Measurements from ENCODE around the gene SLCO4A1.

The SLCO4A1 gene

GRCh38 chr20:62608218-62608565 is 34.1 kb upstream of the SLCO4A1 start:
- H3K9me3 ChIP-seq (ENCODE audit: control insufficient read depth, low read depth, low read length), result no peaks in the 10 kb centered on the region
- no peaks in the 10 kb centered on the region for H3K27me3 ChIP-seq (ENCODE audit: control insufficient read depth, insufficient read depth, low read length)
- H3K4me1 ChIP-seq (ENCODE audit: control insufficient read depth, low read depth, low read length), result peaks cover 10% of the 10 kb centered on the region
- no peak overlapping the region for H3K27ac ChIP-seq (ENCODE audit: low read length)
- no peak overlapping the region for H3K9ac ChIP-seq (ENCODE audit: low read length)
- H3K4me3 ChIP-seq (ENCODE audit: low read length), result no peak overlapping the region
- H3K36me3 ChIP-seq (ENCODE audit: control insufficient read depth, low read depth, low read length), result no peaks in the 10 kb centered on the region

- Histone ChIP-seq H3K9me3 (ENCODE audit: control insufficient read depth, low read depth, low read length) (no peaks in the 10 kb centered on the region), H3K27ac (ENCODE audit: low read length) (no peak overlapping the region), H3K4me3 (ENCODE audit: low read length) (no peak overlapping the region), H3K9ac (ENCODE audit: low read length) (no peak overlapping the region), H3K27me3 (ENCODE audit: control insufficient read depth, insufficient read depth, low read length) (no peaks in the 10 kb centered on the region), H3K36me3 (ENCODE audit: control insufficient read depth, low read depth, low read length) (no peaks in the 10 kb centered on the region), H3K4me1 (ENCODE audit: control insufficient read depth, low read depth, low read length) (peaks cover 10% of the 10 kb centered on the region)
These were observed 33.0 kb upstream of the SLCO4A1 start for GRCh38 chr20:62609279-62609720.

GRCh38 chr20:62609811-62610757 is 32.2 kb upstream of the SLCO4A1 start:
- no peak overlapping the region for H3K9ac ChIP-seq (ENCODE audit: low read length)
- no peaks in the 10 kb centered on the region for H3K9me3 ChIP-seq (ENCODE audit: control insufficient read depth, low read depth, low read length)
- no peak overlapping the region for H3K4me3 ChIP-seq (ENCODE audit: low read length)
- H3K36me3 ChIP-seq (ENCODE audit: control insufficient read depth, low read depth, low read length), result no peaks in the 10 kb centered on the region
- no peak overlapping the region for H3K27ac ChIP-seq (ENCODE audit: low read length)
- peaks cover 10% of the 10 kb centered on the region for H3K4me1 ChIP-seq (ENCODE audit: control insufficient read depth, low read depth, low read length)
- no peaks in the 10 kb centered on the region for H3K27me3 ChIP-seq (ENCODE audit: control insufficient read depth, insufficient read depth, low read length)

GRCh38 chr20:62611012-62611411 is 31.3 kb upstream of the SLCO4A1 start:
- no peaks in the 10 kb centered on the region for H3K27me3 ChIP-seq (ENCODE audit: control insufficient read depth, insufficient read depth, low read length)
- no peaks in the 10 kb centered on the region for H3K9me3 ChIP-seq (ENCODE audit: control insufficient read depth, low read depth, low read length)
- no peak overlapping the region for H3K4me3 ChIP-seq (ENCODE audit: low read length)
- peaks cover 6% of the 10 kb centered on the region for H3K4me1 ChIP-seq (ENCODE audit: control insufficient read depth, low read depth, low read length)
- H3K9ac ChIP-seq (ENCODE audit: low read length), result no peak overlapping the region
- no peaks in the 10 kb centered on the region for H3K36me3 ChIP-seq (ENCODE audit: control insufficient read depth, low read depth, low read length)
- no peak overlapping the region for H3K27ac ChIP-seq (ENCODE audit: low read length)

- Histone ChIP-seq H3K4me1 (ENCODE audit: control insufficient read depth, low read depth, low read length) (peaks cover 1% of the 10 kb centered on the region), H3K9ac (ENCODE audit: low read length) (no peak overlapping the region), H3K4me3 (ENCODE audit: low read length) (no peak overlapping the region), H3K27me3 (ENCODE audit: control insufficient read depth, insufficient read depth, low read length) (no peaks in the 10 kb centered on the region), H3K27ac (ENCODE audit: low read length) (no peak overlapping the region), H3K9me3 (ENCODE audit: control insufficient read depth, low read depth, low read length) (no peaks in the 10 kb centered on the region), H3K36me3 (ENCODE audit: control insufficient read depth, low read depth, low read length) (no peaks in the 10 kb centered on the region)
These were observed 30.5 kb upstream of the SLCO4A1 start for GRCh38 chr20:62611819-62612218.

- Histone ChIP-seq H3K4me1 (ENCODE audit: control insufficient read depth, low read depth, low read length) (no peaks in the 10 kb centered on the region), H3K9ac (ENCODE audit: low read length) (no peak overlapping the region)
These were observed 28.0 kb upstream of the SLCO4A1 start for GRCh38 chr20:62614085-62614960.

GRCh38 chr20:62614961-62615680 is 27.2 kb upstream of the SLCO4A1 start:
- no peak overlapping the region for H3K27ac ChIP-seq (ENCODE audit: low read length)
- no peak overlapping the region for H3K9ac ChIP-seq (ENCODE audit: low read length)
- no peaks in the 10 kb centered on the region for H3K27me3 ChIP-seq (ENCODE audit: control insufficient read depth, insufficient read depth, low read length)
- no peak overlapping the region for H3K4me3 ChIP-seq (ENCODE audit: low read length)
- no peaks in the 10 kb centered on the region for H3K4me1 ChIP-seq (ENCODE audit: control insufficient read depth, low read depth, low read length)
- H3K9me3 ChIP-seq (ENCODE audit: control insufficient read depth, low read depth, low read length), result no peaks in the 10 kb centered on the region
- no peaks in the 10 kb centered on the region for H3K36me3 ChIP-seq (ENCODE audit: control insufficient read depth, low read depth, low read length)

More at GRCh38 chr20:62614085-62614960, 28.0 kb upstream of the SLCO4A1 start:
- Histone ChIP-seq H3K9me3 (ENCODE audit: control insufficient read depth, low read depth, low read length) (no peaks in the 10 kb centered on the region), H3K27me3 (ENCODE audit: control insufficient read depth, insufficient read depth, low read length) (no peaks in the 10 kb centered on the region), H3K27ac (ENCODE audit: low read length) (no peak overlapping the region), H3K36me3 (ENCODE audit: control insufficient read depth, low read depth, low read length) (no peaks in the 10 kb centered on the region), H3K4me3 (ENCODE audit: low read length) (no peak overlapping the region)

GRCh38 chr20:62615750-62616251 is 26.5 kb upstream of the SLCO4A1 start:
- Histone ChIP-seq H3K4me3 (ENCODE audit: low read length) (no peak overlapping the region), H3K27ac (ENCODE audit: low read length) (no peak overlapping the region), H3K9ac (ENCODE audit: low read length) (no peak overlapping the region), H3K4me1 (ENCODE audit: control insufficient read depth, low read depth, low read length) (no peaks in the 10 kb centered on the region), H3K27me3 (ENCODE audit: control insufficient read depth, insufficient read depth, low read length) (no peaks in the 10 kb centered on the region), H3K9me3 (ENCODE audit: control insufficient read depth, low read depth, low read length) (no peaks in the 10 kb centered on the region), H3K36me3 (ENCODE audit: control insufficient read depth, low read depth, low read length) (no peaks in the 10 kb centered on the region)

GRCh38 chr20:62616728-62617621 is 25.3 kb upstream of the SLCO4A1 start:
- Histone ChIP-seq H3K4me1 (ENCODE audit: control insufficient read depth, low read depth, low read length) (no peaks in the 10 kb centered on the region), H3K27me3 (ENCODE audit: control insufficient read depth, insufficient read depth, low read length) (no peaks in the 10 kb centered on the region), H3K4me3 (ENCODE audit: low read length) (no peak overlapping the region), H3K36me3 (ENCODE audit: control insufficient read depth, low read depth, low read length) (no peaks in the 10 kb centered on the region), H3K9me3 (ENCODE audit: control insufficient read depth, low read depth, low read length) (no peaks in the 10 kb centered on the region), H3K27ac (ENCODE audit: low read length) (no peak overlapping the region), H3K9ac (ENCODE audit: low read length) (no peak overlapping the region)

- no peaks in the 10 kb centered on the region for H3K4me1 ChIP-seq (ENCODE audit: control insufficient read depth, low read depth, low read length)
- H3K9ac ChIP-seq (ENCODE audit: low read length), result no peak overlapping the region
- no peaks in the 10 kb centered on the region for H3K36me3 ChIP-seq (ENCODE audit: control insufficient read depth, low read depth, low read length)
These were observed 24.4 kb upstream of the SLCO4A1 start for GRCh38 chr20:62617711-62618483.

More at GRCh38 chr20:62617711-62618483, 24.4 kb upstream of the SLCO4A1 start:
- Histone ChIP-seq H3K27ac (ENCODE audit: low read length) (no peak overlapping the region), H3K9me3 (ENCODE audit: control insufficient read depth, low read depth, low read length) (no peaks in the 10 kb centered on the region), H3K4me3 (ENCODE audit: low read length) (no peak overlapping the region), H3K27me3 (ENCODE audit: control insufficient read depth, insufficient read depth, low read length) (no peaks in the 10 kb centered on the region)

Measured in iPS-18a (cell line).